Right cardiac atrium (tissue), 5 donors: ENCODE data around the gene SAMD4B. TPM values are rescaled to one million over a fixed set of nuclear protein-coding genes. Genes with fewer than 3 reads are reported as not detected.
"Not testable (repeated sequence)": the region's sequence is repeated elsewhere in the genome, so short reads cannot be mapped to it uniquely, and the experiment has no call there.

ENCODE experiments used
- ATAC-seq, 2 donors: fragments of 200-7000 bp; cut with Tn5 transposase; one replicate each; pipeline versions ENCODE4 v1.8.0 to v1.9.1; 2020; ENCODE audit warnings: moderate library complexity in 2 of 2, mild to moderate bottlenecking in 1 of 2
- DNase-seq, 3 donors: peaks; one replicate each; pipeline ENCODE4 v3.0.0-alpha.2; 2020
- H3K27ac ChIP-seq: one replicate; pipeline ENCODE4 v1.5.1; 2013; ENCODE audit warnings: mild to moderate bottlenecking, low read length, control low read depth, moderate library complexity
- H3K27me3 ChIP-seq: one replicate; pipeline ENCODE4 v1.6.1; 2013; ENCODE audit not compliant: control insufficient read depth, insufficient read depth
- H3K4me1 ChIP-seq: one replicate; pipeline ENCODE4 v1.6.1; 2013; ENCODE audit warnings: low read length; ENCODE audit not compliant: control insufficient read depth, insufficient read depth
- H3K4me3 ChIP-seq: one replicate; pipeline ENCODE4 v1.5.1; 2013; ENCODE audit warnings: low read length, control low read depth
- H3K9me3 ChIP-seq: one replicate; pipeline ENCODE4 v1.6.1; 2013; ENCODE audit warnings: low read length; ENCODE audit not compliant: control insufficient read depth
- WGBS: extraction: QIAGEN DNeasy Blood & Tissue Kit; methylation state at CpG from one replicate; pipeline ENCODE4 v1.1.7; 2013; 5-methylcytosine and 5-hydroxymethylcytosine counted together
- intact Hi-C, 4 donors: fragments of 100-400 bp; cut with DNase I; formaldehyde crosslinking; loops; one replicate each; pipeline versions ENCODE4 v1.11.0 to v1.14.0; 2022 to 2023
- polyA plus RNA-seq: library from polyadenylated mRNA; stranded (reverse); fragments of 200-250 nt; gene quantifications from one replicate; pipeline ENCODE4 v1.2.3, GENCODE V29; 2013
- total RNA-seq, 4 donors: library from RNA; stranded (reverse); fragmentation: NEBNext Ultra II Directional; extraction: Animal tissue kit (Norgen Biotek cat#: 25700); gene quantifications; one replicate each; pipeline ENCODE4 v1.2.1, GENCODE V29; 2021
- donor health status: healthy with polysubstance abuse.
- donor health status: DM: no; HTN: yes; CAD: no.
- donor health status: DM: no; HTN: no; CAD: no.
- donor health status: DM: no; HTN: yes; CAD: no; lungs with severe emphysema.
- donor health status: DM: yes; HTN: yes; CAD: no.

SAMD4B gene
- total and polyA plus RNA-seq, 5 donors, result 43.2 to 85.3 (median 59.0) TPM

DNA sequence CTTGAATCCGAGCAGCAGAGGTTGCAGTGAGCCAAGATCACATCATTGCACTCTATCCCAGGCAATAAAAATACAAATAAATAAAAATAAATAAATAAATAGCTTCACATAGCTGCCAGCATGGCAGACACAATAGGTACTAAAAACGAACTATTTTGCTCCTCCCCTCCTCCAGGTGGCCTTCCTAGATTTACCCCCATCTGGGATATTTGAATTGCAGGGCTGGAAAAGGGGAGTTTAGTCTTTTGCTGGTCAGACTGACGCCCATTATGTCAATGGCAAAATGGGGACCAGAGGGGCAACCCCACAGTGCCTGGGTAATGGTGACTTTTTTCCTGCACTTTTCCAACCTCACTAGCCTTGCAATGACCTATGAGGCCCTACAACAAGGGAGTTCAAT, 5.7 kb upstream of the SAMD4B start:
- Histone ChIP-seq H3K4me3 (no peak overlapping the region), H3K27ac (peak overlapping the region; percentile 28), H3K9me3 (no peaks in the 10 kb centered on the region), H3K4me1 (peaks cover 6% of the 10 kb centered on the region), H3K27me3 (no peaks in the 10 kb centered on the region)
- DNase-seq (no peak), ATAC-seq (no peak)
- intact Hi-C loops, result no loop called here
- 66% methylated on average over 3 of the region's 3 CpGs for WGBS

DNA sequence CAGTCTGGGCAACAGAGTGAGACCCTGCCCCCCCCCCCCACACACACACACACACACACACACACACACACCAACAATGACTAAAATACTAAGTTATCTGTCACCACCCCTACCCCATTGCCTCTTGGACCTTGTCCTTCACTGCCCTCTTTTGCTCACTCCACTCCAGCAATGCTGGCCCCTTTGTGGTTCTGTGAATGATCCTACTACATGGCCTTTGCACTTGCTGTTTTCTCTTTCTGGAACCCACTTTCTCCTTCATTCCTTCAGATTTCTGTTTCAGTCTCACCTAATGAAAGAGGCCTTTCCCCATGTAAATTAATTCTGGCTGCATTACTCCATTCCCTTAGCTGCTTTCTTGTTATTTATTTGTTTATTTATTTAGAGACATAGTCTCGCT, 2.5 kb upstream of the SAMD4B start:
- H3K9me3 ChIP-seq, result no peaks in the 10 kb centered on the region
- ATAC-seq (no peak), DNase-seq (no peak)
- H3K27ac ChIP-seq, result no peak overlapping the region
- no peak overlapping the region for H3K4me3 ChIP-seq
- H3K27me3 ChIP-seq, result no peaks in the 10 kb centered on the region
- peaks cover 11% of the 10 kb centered on the region for H3K4me1 ChIP-seq
- intact Hi-C loops, result no loop called here
- WGBS, result 98% methylated on average over 1 of the region's 1 CpG

DNA sequence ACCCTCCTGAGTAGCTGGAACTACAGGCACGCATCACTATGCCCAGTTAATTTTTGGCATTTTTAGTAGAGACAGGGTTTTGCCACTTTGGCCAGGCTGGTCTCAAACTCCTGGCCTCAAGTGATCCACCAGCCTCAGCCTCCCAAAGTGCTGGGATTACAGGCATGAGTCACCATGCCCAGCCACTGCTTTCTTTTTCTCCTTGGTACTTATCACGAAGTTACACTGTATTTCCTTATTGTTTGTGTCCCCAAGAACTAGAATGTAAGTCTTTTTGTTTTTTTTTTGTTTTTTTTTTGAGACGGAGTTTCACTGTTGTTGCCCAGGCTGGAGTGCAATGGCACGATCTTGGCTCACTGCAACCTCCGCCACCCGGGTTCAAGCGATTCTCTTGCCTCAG, 2.1 kb upstream of the SAMD4B start:
- intact Hi-C loops, ATAC-seq, DNase-seq, H3K9me3 ChIP-seq, H3K27ac ChIP-seq, H3K4me3 ChIP-seq, H3K27me3 ChIP-seq: not testable (repeated sequence)
- H3K4me1 ChIP-seq, result peaks cover 11% of the 10 kb centered on the region
- WGBS, result 84% methylated on average over 7 of the region's 7 CpGs

DNA sequence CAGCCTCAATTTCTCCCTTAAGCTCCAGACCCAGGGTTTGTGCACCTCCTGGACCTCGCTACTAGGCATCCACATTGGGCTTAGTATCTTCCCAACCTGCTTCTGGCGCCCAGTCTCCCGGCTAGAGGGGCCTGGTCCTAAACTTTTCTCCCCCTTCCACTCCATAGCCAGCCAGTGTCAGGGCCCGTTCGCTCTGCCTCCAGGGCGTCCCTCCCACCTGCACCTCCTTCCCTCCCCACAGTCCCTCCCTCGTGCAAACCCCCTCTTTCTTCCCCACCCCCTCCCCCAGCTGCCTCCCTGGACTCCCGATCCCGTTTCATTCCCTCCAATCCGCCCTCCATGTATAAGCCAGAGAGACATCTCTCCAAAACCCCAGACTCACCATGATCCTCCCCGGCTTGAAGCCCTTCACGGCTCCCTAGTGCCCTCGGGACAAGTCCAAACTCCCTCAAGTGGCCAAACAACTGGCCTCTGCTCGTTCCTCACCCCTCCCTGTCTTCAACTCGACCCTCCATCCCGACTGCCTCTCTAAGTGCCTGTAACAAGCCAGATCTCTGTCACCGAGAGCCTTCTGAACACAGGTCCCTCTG, 997 bp upstream of the SAMD4B start:
- peaks cover 11% of the 10 kb centered on the region for H3K4me1 ChIP-seq
- peak overlapping the region; percentile 45 for H3K27ac ChIP-seq
- WGBS, result 2% methylated on average over 17 of the region's 17 CpGs
- no peaks in the 10 kb centered on the region for H3K9me3 ChIP-seq
- ATAC-seq (peak; percentile 1 to 31), DNase-seq (peak in 1 of 3 donors; percentile 66)
- H3K4me3 ChIP-seq, result peak overlapping the region; percentile 51
- intact Hi-C loops, result no loop called here
- H3K27me3 ChIP-seq, result no peaks in the 10 kb centered on the region

DNA sequence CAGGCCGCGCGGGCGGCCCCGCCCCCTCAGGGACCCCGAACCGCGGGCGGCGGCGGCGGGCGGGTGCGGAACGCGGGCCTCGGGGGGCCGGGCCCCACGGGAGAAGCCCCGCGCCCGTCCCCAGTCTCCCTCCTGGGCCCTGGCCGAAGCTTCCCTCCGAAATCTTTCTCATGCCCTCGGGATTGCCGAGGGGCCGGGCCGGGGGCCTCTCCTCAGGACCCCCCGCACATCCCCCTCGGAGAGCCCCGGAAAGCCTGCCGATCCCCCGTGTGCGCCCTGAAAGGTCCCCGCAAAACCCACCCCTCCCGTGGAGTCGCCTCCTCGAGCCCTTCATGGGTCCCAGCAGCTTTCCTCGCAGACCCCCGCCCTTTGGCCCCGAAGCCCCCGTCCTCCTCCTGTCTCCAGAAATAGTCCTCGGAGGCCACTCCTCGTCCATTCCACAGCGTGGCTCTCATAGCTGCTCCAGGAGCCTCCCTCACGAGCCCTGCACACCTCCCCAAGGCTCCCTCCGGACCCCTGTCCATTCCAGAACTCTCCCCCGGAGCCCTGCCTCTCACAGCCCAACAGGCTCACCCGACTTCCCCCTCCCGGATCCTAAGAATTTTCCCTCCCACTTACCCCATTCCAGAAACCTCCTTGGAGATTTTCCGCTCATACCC, 555 bp downstream of the SAMD4B start:
- 2% methylated on average over 51 of the region's 51 CpGs for WGBS
- no peaks in the 10 kb centered on the region for H3K9me3 ChIP-seq
- peak overlapping the region; percentile 83 for H3K27ac ChIP-seq
- ATAC-seq, result no peak
- peak overlapping the region; percentile 98 for H3K4me3 ChIP-seq
- no peaks in the 10 kb centered on the region for H3K27me3 ChIP-seq
- peaks cover 15% of the 10 kb centered on the region for H3K4me1 ChIP-seq
- peak; percentile 42 to 70 (median 69) for DNase-seq
- intact Hi-C loops, result no loop called here

DNA sequence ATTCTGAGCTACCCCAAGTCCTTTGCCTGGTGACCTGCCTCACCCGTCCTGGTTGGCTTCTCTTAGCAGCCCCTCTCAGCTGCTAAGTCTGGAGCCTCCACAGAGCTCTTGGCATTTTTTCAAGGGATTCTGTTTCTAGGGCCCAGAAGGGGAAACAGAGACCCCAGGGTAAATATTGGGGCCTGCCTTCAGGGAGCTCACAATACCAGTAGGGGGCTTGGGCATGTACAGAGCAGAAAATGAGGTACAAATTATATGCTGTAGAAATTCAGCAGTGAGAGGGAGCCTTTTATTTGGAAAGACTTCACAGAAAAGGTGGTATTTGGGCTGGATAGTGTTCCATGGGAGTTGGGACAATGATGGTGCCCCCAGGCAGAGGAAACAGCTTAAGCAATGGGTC, 3.7 kb downstream of the SAMD4B start:
- Histone ChIP-seq H3K4me3 (no peak overlapping the region), H3K9me3 (no peaks in the 10 kb centered on the region), H3K4me1 (peaks cover 11% of the 10 kb centered on the region), H3K27ac (no peak overlapping the region), H3K27me3 (no peaks in the 10 kb centered on the region)
- intact Hi-C loops, result no loop called here
- DNase-seq (no peak), ATAC-seq (no peak)
- WGBS, result 55% methylated on average over 1 of the region's 1 CpG

DNA sequence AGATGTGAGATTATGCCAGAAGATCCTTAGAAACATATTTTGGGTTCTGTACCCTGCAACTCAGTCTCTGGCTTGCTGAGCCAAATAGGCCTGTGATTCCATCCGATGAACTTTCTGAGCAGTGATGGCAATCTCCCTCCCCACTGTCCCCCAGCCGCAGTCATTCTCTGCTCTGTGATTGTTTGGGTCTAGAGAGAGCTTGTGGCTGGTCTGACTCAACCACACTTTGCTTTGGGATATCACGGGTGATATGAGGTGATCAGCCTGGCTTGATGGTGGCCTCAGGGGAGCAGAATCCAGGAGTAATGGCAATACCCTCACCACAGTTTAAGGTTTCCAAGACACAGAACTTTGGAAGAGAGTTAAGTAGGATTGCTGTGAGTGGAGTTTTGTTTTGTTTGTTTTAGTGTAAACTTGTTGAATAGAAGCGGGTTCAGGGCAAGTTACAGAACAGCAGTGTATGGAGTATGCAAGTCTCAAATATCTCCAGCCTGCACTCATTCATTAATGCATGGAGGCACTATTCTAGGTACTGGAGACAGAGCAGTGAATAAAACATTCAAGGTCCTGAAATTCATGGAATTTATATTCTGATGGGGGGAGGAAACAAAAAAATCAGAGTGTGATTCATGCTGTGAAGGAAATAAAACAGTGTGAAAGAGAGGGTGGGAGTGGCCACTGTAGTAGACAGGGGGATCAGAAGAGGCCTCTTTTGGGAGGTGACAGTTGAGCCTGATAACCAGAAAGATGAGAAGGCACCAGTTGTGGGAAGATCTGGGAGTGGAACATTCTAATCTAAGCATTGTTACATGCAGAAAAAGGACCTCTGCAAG, 5.3 kb downstream of the SAMD4B start:
- peaks cover 9% of the 10 kb centered on the region for H3K4me1 ChIP-seq
- intact Hi-C loops, result no loop called here
- no peak for ATAC-seq
- H3K9me3 ChIP-seq, result no peaks in the 10 kb centered on the region
- no peak for DNase-seq
- 63% methylated on average over 4 of the region's 4 CpGs for WGBS
- H3K27ac ChIP-seq, result no peak overlapping the region
- no peak overlapping the region for H3K4me3 ChIP-seq
- no peaks in the 10 kb centered on the region for H3K27me3 ChIP-seq

DNA sequence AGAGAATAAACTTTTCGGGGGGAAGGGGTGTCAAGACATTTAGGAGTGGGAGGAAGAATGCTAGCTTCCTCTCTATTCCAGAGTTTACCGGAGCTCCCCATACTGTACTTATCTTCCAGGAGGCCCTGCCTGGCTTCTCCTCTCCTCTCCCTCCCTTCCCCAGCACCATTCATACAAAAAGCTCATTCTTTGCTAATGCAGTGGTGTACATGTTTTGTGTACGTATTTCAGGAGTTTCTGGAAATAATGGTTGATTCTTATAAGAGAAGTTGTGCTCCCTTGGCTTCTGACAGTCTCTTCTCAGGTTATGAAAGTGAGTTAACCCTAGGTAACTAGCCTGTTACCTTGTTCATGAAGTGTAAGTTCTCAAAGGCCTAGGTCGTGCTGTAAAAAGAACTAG, 7.1 kb downstream of the SAMD4B start:
- intact Hi-C loops, result no loop called here
- ATAC-seq (no peak), DNase-seq (no peak)
- Histone ChIP-seq H3K4me1 (peaks cover 3% of the 10 kb centered on the region), H3K27me3 (no peaks in the 10 kb centered on the region), H3K4me3 (no peak overlapping the region), H3K27ac (no peak overlapping the region), H3K9me3 (no peaks in the 10 kb centered on the region)
- 63% methylated on average over 4 of the region's 4 CpGs for WGBS

DNA sequence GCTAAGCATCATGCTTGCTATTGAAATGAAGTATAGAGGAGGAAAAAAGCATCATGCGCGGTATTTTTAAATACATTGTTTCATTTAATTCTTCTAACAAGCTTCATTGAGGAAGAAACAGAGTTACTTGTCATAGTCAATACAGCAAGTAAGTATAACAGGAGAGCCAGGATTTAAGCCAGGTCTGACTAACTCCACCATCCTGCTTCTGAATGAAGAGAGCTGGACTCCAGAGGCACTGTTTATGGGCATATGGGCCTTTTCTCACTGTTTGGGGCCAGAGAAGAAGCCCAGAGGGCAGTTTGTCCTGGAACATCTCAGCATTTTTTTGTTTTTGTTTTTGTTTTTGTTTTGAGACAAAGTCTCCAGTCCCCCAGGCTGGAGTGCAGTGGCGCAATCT, 7.9 kb downstream of the SAMD4B start:
- no peaks in the 10 kb centered on the region for H3K27me3 ChIP-seq
- H3K9me3 ChIP-seq, result no peaks in the 10 kb centered on the region
- peaks cover 3% of the 10 kb centered on the region for H3K4me1 ChIP-seq
- ATAC-seq (no peak), DNase-seq (no peak)
- intact Hi-C loops, result no loop called here
- WGBS, result 98% methylated on average over 3 of the region's 3 CpGs
- H3K4me3 ChIP-seq, result no peak overlapping the region
- H3K27ac ChIP-seq, result no peak overlapping the region

DNA sequence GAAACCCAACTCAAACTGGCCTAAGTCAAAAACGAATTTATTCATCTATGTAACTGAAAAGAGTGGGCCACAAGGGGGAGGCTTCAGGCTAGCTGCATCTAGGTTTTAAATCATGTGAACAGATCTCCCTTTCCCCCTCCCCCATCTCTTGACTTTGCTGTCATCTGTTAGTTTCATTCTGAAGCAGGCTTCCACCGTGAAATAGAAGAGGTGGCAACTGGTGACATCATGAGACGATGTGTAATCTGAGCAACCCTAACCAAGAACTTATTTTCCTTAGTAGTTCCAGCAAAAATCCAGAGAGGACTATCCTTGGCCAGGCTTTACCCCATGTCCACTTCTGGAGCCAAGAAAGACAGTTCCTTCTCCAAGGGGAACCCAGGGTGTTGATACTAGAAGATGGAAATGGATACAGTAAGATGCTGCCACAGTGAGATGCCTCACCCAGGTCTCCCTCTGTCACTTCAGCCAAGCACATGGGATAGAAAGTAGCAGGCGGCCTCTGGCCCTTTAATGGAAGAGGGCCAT, 9.4 kb downstream of the SAMD4B start:
- H3K27me3 ChIP-seq, result no peaks in the 10 kb centered on the region
- peak overlapping the region; percentile 3 for H3K27ac ChIP-seq
- no peak for DNase-seq
- 55% methylated on average over 4 of the region's 4 CpGs for WGBS
- H3K9me3 ChIP-seq, result no peaks in the 10 kb centered on the region
- peaks cover 3% of the 10 kb centered on the region for H3K4me1 ChIP-seq
- intact Hi-C loops, result no loop called here
- peak; percentile 18 to 38 for ATAC-seq
- no peak overlapping the region for H3K4me3 ChIP-seq
